Mammary epithelial cell (primary cell): ENCODE measurements around the gene FILIP1L.

Source experiments
- EZH2 ChIP-seq: IDR thresholded peaks from 2 replicates; pipeline ENCODE4 v1.6.1; 2012; ENCODE audit warnings: low read length, inconsistent platforms, borderline replicate concordance
- TF ChIP-seq, protein P1 (sequence below), 2 donors: IDR thresholded peaks in 1 of 2; conservative IDR thresholded peaks in 1 of 2; 2 replicates each; pipeline ENCODE4 v1.5.1; 2011 to 2012; ENCODE audit warnings: inconsistent platforms in 2 of 2, low read length in 2 of 2, mild to moderate bottlenecking in 2 of 2, control low read depth in 1 of 2, low read depth in 1 of 2; ENCODE audit not compliant: insufficient read depth in 1 of 2; ENCODE audit errors: extremely low read depth in 1 of 2

DNA sequence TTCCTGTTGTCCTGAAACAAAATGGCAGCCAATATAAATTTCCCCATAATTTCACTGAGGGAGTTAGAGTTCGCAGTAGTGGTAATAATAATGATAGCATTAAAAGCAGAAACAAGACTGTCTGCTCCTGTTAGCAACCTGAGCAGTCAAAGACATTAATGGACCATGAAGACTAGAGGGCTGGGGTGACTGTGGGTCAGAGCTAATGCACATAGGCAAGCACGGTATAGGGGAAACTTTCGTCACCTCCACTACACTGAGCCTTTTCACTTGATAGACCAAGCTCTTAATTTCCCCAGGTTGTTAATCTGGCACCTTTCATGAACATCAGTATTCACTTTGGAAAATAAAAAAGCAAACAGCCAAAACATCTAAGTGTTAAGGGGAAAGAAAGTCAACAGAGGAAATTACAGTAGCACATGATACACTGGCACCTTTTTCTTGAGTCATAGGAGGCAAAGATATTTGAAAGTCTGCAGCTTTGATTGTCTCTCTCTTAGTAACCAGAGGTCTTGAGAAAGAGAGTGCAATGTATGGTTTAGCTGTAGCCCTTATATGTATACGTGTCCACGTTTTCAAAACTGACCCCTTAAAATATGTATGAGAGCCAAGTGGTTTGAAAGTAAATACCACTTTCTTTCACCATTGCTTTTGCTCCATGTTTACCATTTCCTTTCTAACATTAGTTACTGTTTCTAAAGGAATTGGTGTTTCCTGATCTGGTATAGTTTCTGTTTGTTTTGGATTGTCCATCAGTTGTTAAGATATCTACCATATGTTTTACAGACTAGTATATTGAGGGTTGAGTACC lies 104.8 kb downstream of the FILIP1L start:
- TF ChIP-seq, protein P1, sequence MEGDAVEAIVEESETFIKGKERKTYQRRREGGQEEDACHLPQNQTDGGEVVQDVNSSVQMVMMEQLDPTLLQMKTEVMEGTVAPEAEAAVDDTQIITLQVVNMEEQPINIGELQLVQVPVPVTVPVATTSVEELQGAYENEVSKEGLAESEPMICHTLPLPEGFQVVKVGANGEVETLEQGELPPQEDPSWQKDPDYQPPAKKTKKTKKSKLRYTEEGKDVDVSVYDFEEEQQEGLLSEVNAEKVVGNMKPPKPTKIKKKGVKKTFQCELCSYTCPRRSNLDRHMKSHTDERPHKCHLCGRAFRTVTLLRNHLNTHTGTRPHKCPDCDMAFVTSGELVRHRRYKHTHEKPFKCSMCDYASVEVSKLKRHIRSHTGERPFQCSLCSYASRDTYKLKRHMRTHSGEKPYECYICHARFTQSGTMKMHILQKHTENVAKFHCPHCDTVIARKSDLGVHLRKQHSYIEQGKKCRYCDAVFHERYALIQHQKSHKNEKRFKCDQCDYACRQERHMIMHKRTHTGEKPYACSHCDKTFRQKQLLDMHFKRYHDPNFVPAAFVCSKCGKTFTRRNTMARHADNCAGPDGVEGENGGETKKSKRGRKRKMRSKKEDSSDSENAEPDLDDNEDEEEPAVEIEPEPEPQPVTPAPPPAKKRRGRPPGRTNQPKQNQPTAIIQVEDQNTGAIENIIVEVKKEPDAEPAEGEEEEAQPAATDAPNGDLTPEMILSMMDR (conservative IDR thresholded peaks at IDR 0.05 in 1 of 2, IDR thresholded peaks at IDR 0.05 in 1 of 2; ENCODE audit: extremely low read depth in 1 of 2, insufficient read depth in 1 of 2, low read depth in 1 of 2, low read length in 2 of 2): no peak
- no peak for TF ChIP-seq EZH2
